ENCODE results near the gene PLOD2.

Gene PLOD2

GRCh38 chr3:146092230-146092629 lies 68.8 kb downstream of the PLOD2 start:
- H3K27ac ChIP-seq: no peak overlapping the region

GRCh38 chr3:146091397-146091796 lies 69.6 kb downstream of the PLOD2 start:
- Histone ChIP-seq H4K20me1 (no peaks in the 10 kb centered on the region), H3K4me2 (no peak overlapping the region), H3K27ac (no peak overlapping the region), H3K4me3 (no peak overlapping the region), H3K27me3 (no peaks in the 10 kb centered on the region), H3K36me3 (no peaks in the 10 kb centered on the region), H3K9me3 (replicated peaks in 1 of 11) (no peaks in the 10 kb centered on the region), H3K4me1 (no peaks in the 10 kb centered on the region), H3K9ac (no peak overlapping the region)
- no peak for TF ChIP-seq Cebpa-rat (IDR thresholded peaks at IDR 0.05)

More at GRCh38 chr3:146092230-146092629, 68.8 kb downstream of the PLOD2 start:
- H4K20me1 ChIP-seq: no peaks in the 10 kb centered on the region
- no peak overlapping the region for H3K4me3 ChIP-seq
- no peak overlapping the region for H3K4me2 ChIP-seq
- no peaks in the 10 kb centered on the region for H3K27me3 ChIP-seq
- no peaks in the 10 kb centered on the region for H3K4me1 ChIP-seq
- TF ChIP-seq Cebpa-rat (IDR thresholded peaks at IDR 0.05): no peak
- H3K36me3 ChIP-seq: no peaks in the 10 kb centered on the region
- no peak overlapping the region for H3K9ac ChIP-seq
- no peaks in the 10 kb centered on the region for H3K9me3 ChIP-seq (replicated peaks in 1 of 11)

DNA sequence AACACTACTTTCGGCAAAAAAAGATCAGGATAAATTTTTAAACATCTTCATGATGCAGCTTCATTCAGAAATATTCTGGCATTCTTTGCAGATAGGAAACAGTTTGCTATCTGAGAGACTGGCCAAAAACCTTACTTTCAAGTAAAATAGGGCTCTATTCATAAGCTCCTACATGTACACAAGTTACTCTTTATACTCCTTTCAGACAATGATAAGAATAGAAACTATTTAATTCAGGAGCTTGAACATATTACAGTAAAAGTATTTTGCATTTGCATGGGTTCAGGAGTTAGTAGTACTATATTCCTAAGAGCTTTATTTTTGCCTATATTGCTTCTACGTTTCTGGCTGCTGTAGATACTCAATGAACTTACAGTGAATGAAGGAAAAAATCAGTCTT lies 70.5 kb downstream of the PLOD2 start:
- Histone ChIP-seq H4K20me1 (no peaks in the 10 kb centered on the region), H3K27ac (no peak overlapping the region), H3K4me1 (no peaks in the 10 kb centered on the region), H3K27me3 (no peaks in the 10 kb centered on the region), H3K36me3 (no peaks in the 10 kb centered on the region), H3K4me2 (no peak overlapping the region), H3K9me3 (replicated peaks in 1 of 11) (no peaks in the 10 kb centered on the region), H3K4me3 (no peak overlapping the region), H3K9ac (no peak overlapping the region)
- TF ChIP-seq Cebpa-rat (IDR thresholded peaks at IDR 0.05): no peak

DNA sequence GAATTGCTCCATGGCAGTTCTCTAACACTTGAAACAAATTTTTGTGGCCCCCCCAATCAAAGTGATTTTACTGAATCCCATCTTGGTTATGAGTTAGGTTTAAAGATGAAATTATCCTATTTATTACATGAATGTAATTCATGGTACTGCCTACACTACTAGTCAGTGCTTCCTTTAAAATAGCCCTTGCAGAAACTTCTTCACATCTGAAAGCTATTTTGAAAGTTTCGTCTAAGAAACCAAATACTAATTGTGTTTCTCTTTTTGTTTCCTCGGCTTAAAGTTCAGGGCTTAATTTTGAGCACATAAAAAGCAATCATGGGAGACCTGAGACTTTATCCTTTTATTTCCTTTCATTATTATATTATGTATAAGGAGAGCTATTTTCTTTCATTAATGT lies 72.1 kb downstream of the PLOD2 start:
- H3K36me3 ChIP-seq: no peaks in the 10 kb centered on the region
- H3K27me3 ChIP-seq: no peaks in the 10 kb centered on the region
- no peak overlapping the region for H3K4me2 ChIP-seq
- H3K9me3 ChIP-seq (replicated peaks in 1 of 11): no peaks in the 10 kb centered on the region
- no peak overlapping the region for H3K9ac ChIP-seq
- TF ChIP-seq Cebpa-rat (IDR thresholded peaks at IDR 0.05): no peak
- H3K4me3 ChIP-seq: no peak overlapping the region
- H3K4me1 ChIP-seq: no peaks in the 10 kb centered on the region
- H4K20me1 ChIP-seq: no peaks in the 10 kb centered on the region
- no peak overlapping the region for H3K27ac ChIP-seq

- Histone ChIP-seq H3K27me3 (no peaks in the 10 kb centered on the region), H3K9me3 (replicated peaks in 1 of 11) (no peaks in the 10 kb centered on the region), H3K36me3 (no peaks in the 10 kb centered on the region), H3K27ac (no peak overlapping the region), H3K4me1 (no peaks in the 10 kb centered on the region), H4K20me1 (no peaks in the 10 kb centered on the region), H3K4me2 (no peak overlapping the region), H3K4me3 (no peak overlapping the region), H3K9ac (no peak overlapping the region)
- TF ChIP-seq Cebpa-rat (IDR thresholded peaks at IDR 0.05): no peak
These were observed 73.9 kb downstream of the PLOD2 start for GRCh38 chr3:146087116-146087515.

DNA sequence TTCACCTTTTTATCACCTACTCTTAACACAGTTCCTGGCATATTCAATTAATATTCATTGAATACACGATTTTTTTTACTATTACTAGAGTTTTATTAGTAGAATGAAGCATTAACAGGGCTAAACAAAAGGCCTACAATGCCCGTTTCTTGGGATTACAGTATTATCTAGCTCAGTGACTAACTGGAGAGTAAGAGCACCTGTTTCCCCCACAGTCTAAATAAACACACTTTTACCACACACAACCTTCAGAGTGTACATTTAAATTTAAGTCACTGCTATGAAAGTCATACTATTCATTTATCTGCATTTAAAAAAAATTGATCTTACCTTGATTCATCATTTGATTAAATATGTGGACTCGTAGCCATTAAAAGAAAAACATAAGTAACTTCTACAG lies 74.8 kb downstream of the PLOD2 start:
- Histone ChIP-seq H3K27me3 (no peaks in the 10 kb centered on the region), H3K4me3 (no peak overlapping the region), H3K4me1 (no peaks in the 10 kb centered on the region), H3K9ac (no peak overlapping the region), H3K9me3 (replicated peaks in 1 of 11) (no peaks in the 10 kb centered on the region), H3K27ac (no peak overlapping the region), H4K20me1 (no peaks in the 10 kb centered on the region), H3K4me2 (no peak overlapping the region), H3K36me3 (no peaks in the 10 kb centered on the region)
- no peak for TF ChIP-seq Cebpa-rat (IDR thresholded peaks at IDR 0.05)

GRCh38 chr3:146085678-146086077 lies 75.3 kb downstream of the PLOD2 start:
- no peaks in the 10 kb centered on the region for H3K36me3 ChIP-seq
- no peaks in the 10 kb centered on the region for H3K4me1 ChIP-seq
- TF ChIP-seq Cebpa-rat (IDR thresholded peaks at IDR 0.05): no peak
- H3K4me3 ChIP-seq: no peak overlapping the region
- no peaks in the 10 kb centered on the region for H3K9me3 ChIP-seq (replicated peaks in 1 of 11)
- H3K4me2 ChIP-seq: no peak overlapping the region
- no peaks in the 10 kb centered on the region for H3K27me3 ChIP-seq
- no peak overlapping the region for H3K27ac ChIP-seq
- H3K9ac ChIP-seq: no peak overlapping the region
- H4K20me1 ChIP-seq: no peaks in the 10 kb centered on the region

GRCh38 chr3:146080578-146080977 lies 80.4 kb downstream of the PLOD2 start:
- no peaks in the 10 kb centered on the region for H4K20me1 ChIP-seq
- H3K36me3 ChIP-seq: no peaks in the 10 kb centered on the region
- H3K27ac ChIP-seq: no peak overlapping the region
- no peak overlapping the region for H3K4me2 ChIP-seq
- no peaks in the 10 kb centered on the region for H3K9me3 ChIP-seq (replicated peaks in 1 of 11)
- no peaks in the 10 kb centered on the region for H3K27me3 ChIP-seq
- no peak for TF ChIP-seq Cebpa-rat (IDR thresholded peaks at IDR 0.05)
- H3K9ac ChIP-seq: no peak overlapping the region
- H3K4me1 ChIP-seq: no peaks in the 10 kb centered on the region
- H3K4me3 ChIP-seq: no peak overlapping the region

GRCh38 chr3:146078031-146078430 lies 83.0 kb downstream of the PLOD2 start:
- H3K27ac ChIP-seq: no peak overlapping the region
- H4K20me1 ChIP-seq: no peaks in the 10 kb centered on the region
- no peak overlapping the region for H3K4me3 ChIP-seq
- H3K4me1 ChIP-seq: no peaks in the 10 kb centered on the region
- no peaks in the 10 kb centered on the region for H3K36me3 ChIP-seq
- no peaks in the 10 kb centered on the region for H3K27me3 ChIP-seq
- no peak overlapping the region for H3K4me2 ChIP-seq
- no peaks in the 10 kb centered on the region for H3K9me3 ChIP-seq (replicated peaks in 1 of 11)
- H3K9ac ChIP-seq: no peak overlapping the region
- no peak for TF ChIP-seq Cebpa-rat (IDR thresholded peaks at IDR 0.05)

- H3K4me2 ChIP-seq: no peak overlapping the region
- no peak for TF ChIP-seq Cebpa-rat (IDR thresholded peaks at IDR 0.05)
- no peak overlapping the region for H3K4me3 ChIP-seq
- no peak overlapping the region for H3K27ac ChIP-seq
- no peak overlapping the region for H3K9ac ChIP-seq
- H3K9me3 ChIP-seq (replicated peaks in 1 of 11): no peaks in the 10 kb centered on the region
- H3K27me3 ChIP-seq: no peaks in the 10 kb centered on the region
- no peaks in the 10 kb centered on the region for H3K4me1 ChIP-seq
- H3K36me3 ChIP-seq: no peaks in the 10 kb centered on the region
- H4K20me1 ChIP-seq: no peaks in the 10 kb centered on the region
These were observed 83.8 kb downstream of the PLOD2 start for GRCh38 chr3:146077181-146077580.

DNA sequence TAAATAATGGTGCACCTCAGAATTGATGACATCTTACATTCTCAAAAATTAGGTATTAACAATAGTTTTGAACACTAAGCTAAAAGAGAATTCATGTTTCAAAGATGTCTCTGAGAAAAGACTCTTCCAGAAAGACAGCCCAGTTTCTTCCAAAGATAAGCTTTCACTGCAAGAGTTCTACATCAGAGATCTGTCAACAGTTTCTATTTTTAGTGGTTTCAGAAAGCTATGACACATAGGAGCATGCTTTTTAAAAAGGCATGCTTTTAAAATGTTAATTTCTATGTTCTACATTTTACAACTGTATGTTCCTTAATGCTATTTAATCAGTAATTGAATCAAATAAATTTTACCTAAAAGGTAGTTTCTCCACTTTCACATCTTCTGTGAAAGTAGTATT lies 88.2 kb downstream of the PLOD2 start:
- H3K4me2 ChIP-seq: no peak overlapping the region
- no peak overlapping the region for H3K4me3 ChIP-seq
- H3K4me1 ChIP-seq: peaks cover 0 to 9% (median 0%) of the 10 kb centered on the region in 10 experiments; a peak in 2 of 20 replicates
- H4K20me1 ChIP-seq: no peaks in the 10 kb centered on the region
- H3K27ac ChIP-seq: no peak overlapping the region
- no peaks in the 10 kb centered on the region for H3K9me3 ChIP-seq (replicated peaks in 1 of 11)
- no peak overlapping the region for H3K9ac ChIP-seq
- H3K36me3 ChIP-seq: no peaks in the 10 kb centered on the region
- no peaks in the 10 kb centered on the region for H3K27me3 ChIP-seq
- no peak for TF ChIP-seq Cebpa-rat (IDR thresholded peaks at IDR 0.05)
